HG03575 (cell line): ENCODE data around the gene DPP4.

Experiments
- ATAC-seq: cut with Tn5 transposase; IDR thresholded peaks from one replicate; pipeline ENCODE4 v1.9.1; 2021; ENCODE audit not compliant: unreplicated experiment, insufficient number of reproducible peaks, low FRiP score; ENCODE audit errors: extremely low read depth

The DPP4 gene

DNA sequence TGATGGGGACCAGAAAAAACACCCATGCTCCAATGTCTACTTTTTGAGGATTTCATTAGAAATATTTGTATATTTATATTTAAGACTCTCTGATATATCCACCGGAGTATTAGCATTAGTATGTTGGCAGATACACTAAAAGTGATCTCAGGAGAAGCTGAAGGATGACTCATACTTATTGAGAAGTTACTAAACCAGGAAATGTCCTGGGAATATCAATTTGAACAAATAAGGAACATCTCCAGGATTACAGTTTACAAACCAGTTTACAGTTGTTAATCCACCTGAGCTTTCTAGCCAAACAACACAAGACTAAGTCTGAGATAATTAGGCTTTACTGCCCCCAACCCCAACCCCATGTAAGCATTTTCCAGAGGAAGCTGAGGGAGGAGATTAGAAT, 16.1 kb upstream of the DPP4 start:
- no peak for ATAC-seq

- ATAC-seq: no peak
Measured at GRCh38 chr2:162086904-162087303, 12.9 kb upstream of the DPP4 start.

DNA sequence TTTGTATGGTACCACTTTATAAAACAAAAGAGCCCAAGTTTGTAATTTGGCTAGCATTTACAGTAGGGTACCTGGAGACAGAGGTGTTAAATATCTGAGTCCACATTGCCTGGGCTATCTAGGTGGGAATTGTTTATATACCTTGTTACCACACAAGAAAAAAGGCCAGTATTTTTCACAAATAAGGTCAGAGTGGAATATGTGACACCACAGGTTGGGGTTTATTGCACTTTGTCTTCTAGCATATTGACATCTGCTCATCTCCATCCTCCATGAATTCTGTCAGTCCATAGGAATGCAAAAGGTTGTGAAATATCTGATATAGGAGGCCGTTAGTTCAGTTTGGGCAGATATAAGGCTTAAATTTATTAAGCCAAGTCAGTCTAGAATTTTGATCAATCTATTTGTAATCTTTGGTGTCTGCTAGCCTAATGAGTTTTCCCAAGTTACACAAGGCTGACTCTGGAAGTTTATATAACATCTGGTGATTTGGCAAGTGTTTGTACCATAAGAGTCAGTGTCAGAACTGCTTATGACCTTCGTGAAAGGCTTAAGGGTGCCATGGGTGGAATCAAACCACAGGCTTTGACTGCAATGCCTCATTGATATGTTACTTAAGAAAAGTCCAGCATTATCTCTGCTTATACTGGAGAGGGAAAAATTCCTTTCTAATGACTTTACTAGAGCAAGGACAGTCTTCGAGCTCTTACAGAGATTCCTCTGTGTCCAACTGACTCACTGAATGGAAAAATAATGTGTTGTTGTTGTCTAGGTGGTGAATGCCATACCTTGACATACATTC, 11.3 kb upstream of the DPP4 start:
- no peak for ATAC-seq

- ATAC-seq: no peak
Measured at GRCh38 chr2:162084536-162084935, 10.5 kb upstream of the DPP4 start.

- no peak for ATAC-seq
Measured at GRCh38 chr2:162082681-162083080, 8.7 kb upstream of the DPP4 start.

DNA sequence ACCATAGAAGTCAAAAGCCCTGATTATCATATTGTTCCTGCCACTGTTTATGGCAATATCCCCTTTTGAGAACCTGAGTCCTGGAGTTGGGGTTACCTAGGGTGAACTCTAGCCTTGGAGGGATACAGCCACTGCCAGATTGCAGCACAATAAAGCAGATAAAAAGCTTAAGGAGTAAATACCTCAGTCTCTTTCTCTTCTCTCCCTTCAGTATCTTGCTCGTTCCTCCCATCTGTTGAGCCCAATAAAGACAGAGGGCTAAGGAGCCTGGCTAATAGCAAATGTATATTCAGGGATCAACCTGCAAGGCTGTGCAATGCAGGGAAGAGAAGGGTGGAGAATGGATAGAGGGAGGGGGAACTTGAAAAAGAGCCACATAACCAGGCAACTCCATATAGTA, 8.0 kb upstream of the DPP4 start:
- no peak for ATAC-seq

GRCh38 chr2:162079514-162079913, 5.5 kb upstream of the DPP4 start:
- no peak for ATAC-seq

DNA sequence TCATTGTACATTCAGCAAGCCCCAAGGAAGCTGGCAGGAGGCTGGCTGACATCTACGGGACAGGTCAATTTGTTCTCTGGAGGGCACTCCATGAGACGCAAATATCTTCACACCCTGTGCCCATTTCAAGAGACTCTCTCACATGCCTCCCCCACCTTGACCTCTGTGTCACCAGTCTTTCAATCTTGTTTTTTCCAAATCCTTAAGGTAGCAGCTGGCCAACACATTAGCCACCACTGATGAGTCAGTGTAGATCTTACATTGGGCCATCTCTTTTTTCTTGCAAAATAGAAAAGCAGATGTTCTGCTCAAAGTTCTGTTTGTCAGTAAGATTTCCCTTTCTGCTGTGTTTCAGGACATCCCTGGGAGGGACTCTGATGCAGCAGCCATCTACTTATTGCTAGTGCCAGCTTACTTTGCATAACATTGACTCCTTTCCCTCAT, 1.7 kb upstream of the DPP4 start:
- ATAC-seq: no peak

DNA sequence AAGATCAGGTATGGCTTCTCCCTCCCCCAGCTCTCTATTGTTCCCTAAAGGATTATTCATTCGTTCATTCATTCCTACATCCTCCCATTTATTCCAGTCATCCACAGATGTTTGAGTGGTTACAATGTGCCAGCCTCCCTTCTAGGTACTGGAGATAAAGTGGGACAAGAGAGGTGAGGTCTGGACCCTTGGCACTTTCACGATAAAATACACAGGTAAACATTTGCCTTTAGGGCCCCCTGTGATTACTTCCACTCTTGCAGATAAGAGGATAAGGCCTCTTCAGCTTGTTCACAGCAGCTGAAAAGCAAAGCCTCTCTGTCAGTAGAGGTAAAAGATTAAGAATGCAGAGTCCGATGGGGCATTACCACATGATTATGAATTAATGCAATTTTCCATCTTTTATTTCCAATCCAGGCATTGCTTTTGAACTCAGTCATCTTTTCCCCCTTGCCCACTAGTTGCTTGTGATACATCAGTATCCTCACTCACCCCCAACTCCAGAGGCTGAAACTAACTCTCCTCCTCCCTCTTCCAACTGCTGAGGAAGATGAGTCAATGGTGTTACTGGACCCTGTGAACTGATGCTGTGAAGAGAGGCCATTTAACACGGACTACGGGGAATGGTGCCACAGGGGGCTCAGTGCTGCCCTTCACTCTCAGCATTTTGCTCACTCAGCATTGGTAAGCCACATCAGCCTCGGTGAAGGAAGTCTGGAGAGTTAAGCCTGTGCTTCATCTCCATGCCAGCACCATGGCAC, 1.1 kb upstream of the DPP4 start:
- no peak for ATAC-seq

GRCh38 chr2:162074632-162074895, 549 bp upstream of the DPP4 start:
- ATAC-seq: no peak

- no peak for ATAC-seq
Measured at GRCh38 chr2:162072976-162073887, 783 bp downstream of the DPP4 start.

DNA sequence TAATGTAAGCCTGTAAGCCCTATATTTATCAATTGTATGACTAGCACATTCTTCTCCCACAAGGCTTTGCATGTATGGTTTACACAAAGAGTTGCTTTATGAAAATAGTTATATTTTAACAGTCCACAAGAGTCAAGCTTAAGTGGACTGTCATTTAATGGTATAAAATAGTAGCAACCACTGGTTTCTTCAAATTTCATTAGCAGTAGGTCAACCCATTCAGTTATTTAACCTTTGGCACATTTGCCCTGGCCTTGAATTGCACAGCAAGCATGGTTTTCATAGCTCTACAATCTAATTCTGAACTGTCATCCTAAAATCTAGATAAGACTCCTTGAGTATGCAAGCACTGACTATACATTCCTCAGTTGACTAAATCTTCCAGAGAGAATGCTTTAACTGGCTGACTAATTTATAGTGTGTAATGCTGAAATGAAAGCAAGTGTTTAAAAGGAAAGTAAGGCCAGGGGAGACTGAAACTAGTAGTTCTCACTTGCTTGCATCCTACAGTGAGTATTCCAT, 1.8 kb downstream of the DPP4 start:
- peak; percentile 75 for ATAC-seq

DNA sequence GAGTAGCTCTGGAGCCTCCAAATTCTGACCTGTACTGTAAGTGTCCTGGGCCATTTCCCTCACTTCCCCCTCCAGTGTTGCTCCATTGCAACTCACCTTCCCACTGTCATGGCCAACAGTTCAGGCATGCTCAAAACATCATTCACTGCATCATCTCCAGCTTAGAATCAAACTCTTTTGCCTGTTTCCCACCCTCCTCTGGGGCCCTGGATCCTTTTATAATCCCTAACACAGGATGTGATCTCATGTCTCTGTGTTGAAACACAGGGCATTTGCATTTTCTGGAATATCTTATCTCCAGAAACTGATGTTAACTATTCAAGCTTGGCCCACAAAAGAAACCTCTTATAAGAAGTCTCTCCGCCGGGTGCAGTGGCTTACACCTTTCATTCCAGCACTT, 3.0 kb downstream of the DPP4 start:
- no peak for ATAC-seq

DNA sequence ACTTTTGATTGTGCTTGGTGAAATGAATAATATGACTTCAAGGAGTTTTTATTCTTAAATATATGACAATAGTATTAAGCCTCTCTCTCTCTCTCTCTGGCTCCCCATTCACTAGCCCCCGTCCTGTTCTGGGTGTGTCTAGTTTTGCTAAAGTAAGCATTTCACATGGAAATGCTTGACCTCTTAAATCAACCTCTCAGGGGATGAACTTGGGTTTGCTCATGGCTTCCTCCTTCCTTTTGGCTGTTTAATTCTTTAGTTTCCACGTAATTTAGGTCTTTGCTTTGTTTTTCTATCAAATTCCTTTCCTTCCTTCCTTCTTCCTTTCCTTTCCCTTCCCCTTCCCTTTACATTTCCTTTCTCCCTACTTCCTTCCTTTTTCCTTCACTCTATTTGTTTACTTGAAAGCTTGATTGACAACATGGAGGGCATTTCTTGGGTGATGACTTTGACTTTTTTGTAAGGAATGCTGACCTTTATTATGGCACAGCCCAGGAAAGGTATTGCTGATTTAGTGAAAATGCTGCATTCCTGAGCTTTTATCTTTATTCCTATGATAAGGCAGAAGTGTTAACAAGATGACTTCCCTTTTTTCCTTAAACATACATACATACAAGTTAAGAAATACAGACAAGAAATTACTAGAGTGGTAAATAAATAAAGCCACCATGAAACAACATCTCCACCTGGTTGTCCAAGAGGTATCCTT, 3.6 kb downstream of the DPP4 start:
- ATAC-seq: no peak

DNA sequence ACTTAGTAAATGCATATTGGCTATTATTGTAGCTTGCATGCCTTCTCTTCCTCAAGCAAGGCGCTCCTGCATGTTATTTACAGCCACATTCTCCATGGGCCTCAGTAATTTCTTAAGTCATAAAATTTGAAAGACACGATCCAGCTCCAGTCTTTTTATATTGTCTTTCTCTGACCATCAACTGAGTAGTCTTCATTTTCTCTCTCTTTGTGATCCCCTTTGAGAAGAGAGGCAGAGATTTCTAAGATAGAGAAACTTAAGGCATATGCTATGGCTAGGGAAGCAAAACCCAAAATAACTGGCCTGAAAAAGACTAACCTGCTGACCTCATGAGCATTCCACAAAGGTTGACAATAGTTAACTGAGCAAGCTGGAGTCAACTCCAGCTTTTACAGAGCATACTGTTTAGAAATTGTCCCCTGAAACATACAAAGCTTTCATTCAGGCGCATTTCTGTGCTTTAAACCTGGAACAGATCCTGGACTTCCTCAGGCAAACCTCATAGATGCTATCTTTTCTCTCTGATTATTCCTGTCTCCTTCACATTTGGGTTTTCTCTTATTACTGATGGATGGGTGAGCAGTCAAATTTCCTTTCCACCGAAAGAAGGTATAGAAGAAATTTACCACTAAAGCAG, 4.6 kb downstream of the DPP4 start:
- no peak for ATAC-seq

GRCh38 chr2:162067596-162067995, 6.4 kb downstream of the DPP4 start:
- no peak for ATAC-seq

DNA sequence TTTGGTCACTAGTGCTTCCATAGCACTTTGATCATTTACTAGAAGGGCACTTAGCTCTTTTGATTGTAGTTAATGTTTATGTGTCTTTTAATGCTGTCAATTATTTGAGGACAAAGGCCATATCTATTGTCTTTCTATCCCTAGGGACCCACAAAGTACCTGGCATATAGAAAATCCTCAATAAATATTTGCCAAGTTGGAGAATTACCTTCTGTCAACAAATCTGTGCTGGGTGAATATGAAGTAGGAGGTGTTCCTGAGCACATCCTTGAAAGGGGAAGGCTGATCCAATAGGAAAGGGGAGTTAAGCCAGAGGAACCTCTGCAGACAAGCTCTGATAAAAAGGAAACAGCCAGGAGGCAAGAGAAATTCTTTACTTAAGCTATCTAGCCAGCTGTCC, 8.2 kb downstream of the DPP4 start:
- no peak for ATAC-seq

DNA sequence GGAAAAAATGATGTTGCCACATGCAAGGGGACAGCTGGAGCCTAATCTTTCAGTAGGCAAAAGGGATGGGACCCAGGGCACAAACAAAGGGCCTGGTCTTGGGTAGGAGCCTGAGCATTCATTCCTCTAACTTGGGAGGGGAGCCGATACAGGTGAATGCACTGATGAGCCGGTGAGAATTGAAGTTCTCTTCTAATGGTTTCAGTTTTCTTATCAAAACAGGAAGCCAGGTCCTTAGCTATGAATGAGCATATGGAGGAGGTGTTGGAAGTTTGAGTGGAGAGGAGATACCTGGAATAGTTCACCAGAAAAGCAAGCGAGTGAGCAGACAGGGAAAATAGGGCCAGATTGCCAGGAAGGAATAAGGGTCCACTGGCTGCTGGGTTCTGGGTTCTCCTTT, 10.1 kb downstream of the DPP4 start:
- ATAC-seq: no peak
